ENCODE measurements around the gene KIF1A.

- no peak for TF ChIP-seq CTCF (IDR thresholded peaks at IDR 0.05; ENCODE audit: extremely low read depth in 1 of 2, insufficient read depth in 1 of 2, low read depth in 1 of 2, low read length in 2 of 2)
- TF ChIP-seq MAX (IDR thresholded peaks at IDR 0.05; ENCODE audit: insufficient read depth, insufficient read length), result no peak
- TF ChIP-seq POLR2A (IDR thresholded peaks at IDR 0.05; ENCODE audit: low read depth, low read length), result no peak
- no peak for TF ChIP-seq POLR2AphosphoS5 (IDR thresholded peaks at IDR 0.05; ENCODE audit: insufficient read depth, low read depth, low read length)
- TF ChIP-seq MYC (IDR thresholded peaks at IDR 0.05; ENCODE audit: low read depth, low read length), result no peak
- TF ChIP-seq EZH2 (IDR thresholded peaks at IDR 0.05; ENCODE audit: borderline replicate concordance, low read depth, low read length, severe bottlenecking), result no peak
- TF ChIP-seq GATA2 (IDR thresholded peaks at IDR 0.05; ENCODE audit: insufficient read depth, insufficient read length, low read depth, low read length), result no peak
- TF ChIP-seq FOS (IDR thresholded peaks at IDR 0.05; ENCODE audit: borderline replicate concordance, insufficient read depth, low read length), result no peak
- no peak for TF ChIP-seq JUN (IDR thresholded peaks at IDR 0.05; ENCODE audit: borderline replicate concordance, insufficient read depth, insufficient read length, low read depth)
These were observed 147.8 kb downstream of the KIF1A start for GRCh38 chr2:240672076-240672700.

Data from endothelial cell of umbilical vein (primary cell).